Activated CD4-positive, CD25-positive, alpha-beta regulatory T cell treated with anti-CD3 and anti-CD28 coated beads, Interleukin-2, amount 50 U/mL, for 24 hours (primary cell): Measurements from ENCODE around the gene ATP6V1F.
A peak's percentile ranks its signal among the peaks of the same experiment; 100 is the strongest.

ENCODE experiments used
- ATAC-seq, 2 donors: fragments of 150-1000 bp; cut with Tn5 transposase; one replicate each; pipeline ENCODE4 v1.10.0; 2021; ENCODE audit warnings: mild to moderate bottlenecking in 1 of 2, moderate library complexity in 1 of 2

ATP6V1F gene, protein sequence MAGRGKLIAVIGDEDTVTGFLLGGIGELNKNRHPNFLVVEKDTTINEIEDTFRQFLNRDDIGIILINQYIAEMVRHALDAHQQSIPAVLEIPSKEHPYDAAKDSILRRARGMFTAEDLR

DNA sequence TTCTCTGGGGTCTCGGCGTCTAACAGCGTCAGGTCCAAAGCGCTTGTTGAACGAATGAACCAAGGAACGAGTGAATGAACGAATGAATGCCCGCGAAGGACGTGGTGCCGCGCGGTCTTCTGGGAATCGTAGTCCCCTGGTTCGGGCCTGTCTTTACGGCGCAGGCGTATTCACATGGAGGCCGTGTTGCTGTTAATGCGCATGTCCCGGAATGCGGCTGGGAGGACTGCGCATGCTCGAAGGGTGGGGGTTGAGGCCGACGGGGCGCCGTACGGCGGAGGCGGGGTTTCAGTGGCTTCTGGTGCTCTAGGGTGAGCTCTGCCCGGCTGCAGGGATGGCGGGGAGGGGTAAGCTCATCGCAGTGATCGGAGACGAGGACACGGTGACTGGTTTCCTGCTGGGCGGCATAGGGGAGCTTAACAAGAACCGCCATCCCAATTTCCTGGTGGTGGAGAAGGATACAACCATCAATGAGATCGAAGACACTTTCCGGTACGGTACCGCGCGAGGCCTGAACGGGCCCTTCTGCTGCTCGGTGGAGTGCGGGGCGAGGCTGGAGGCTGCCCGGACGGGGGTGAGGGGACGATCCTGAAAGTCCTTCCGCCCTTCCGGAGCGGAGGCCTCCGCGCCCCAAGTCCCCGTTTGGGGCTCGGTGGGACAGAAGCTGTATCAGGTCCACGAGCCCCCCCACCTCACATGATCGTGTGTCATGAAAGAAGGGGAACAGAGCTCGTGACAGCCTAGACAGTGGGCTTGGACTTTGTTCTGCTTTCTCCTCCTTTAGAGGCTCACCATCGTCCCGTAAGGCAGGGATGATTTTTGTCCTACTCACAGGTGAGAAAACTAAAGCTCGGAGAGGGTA, at the start of gene ATP6V1F:
ATP6V1F (plus strand) TSS at position 286 of the 862 bp plus-strand sequence; CDS start at position 335, 49 bp downstream.
- ATAC-seq, result peak; percentile 90 to 93

DNA sequence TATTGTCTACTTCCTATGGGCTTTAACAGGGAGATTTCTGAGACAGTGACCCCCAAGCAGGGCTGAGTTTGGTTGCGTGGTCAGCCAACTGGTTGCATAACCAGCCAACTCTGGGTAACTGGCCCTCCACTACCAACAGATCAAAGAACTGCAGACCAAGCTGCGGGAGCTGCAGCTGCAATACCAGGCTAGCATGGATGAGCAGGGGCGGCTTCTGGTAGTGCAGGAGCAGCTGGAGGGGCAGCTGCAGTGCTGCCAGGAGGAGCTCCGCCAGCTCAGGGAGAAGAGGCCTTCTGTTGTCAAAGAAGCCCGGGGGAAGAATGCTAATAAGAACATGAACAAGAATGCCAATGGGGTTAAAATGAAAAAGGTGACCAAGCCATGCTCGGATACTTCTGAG, 48.2 kb upstream of the ATP6V1F start:
- ATAC-seq, result no peak

DNA sequence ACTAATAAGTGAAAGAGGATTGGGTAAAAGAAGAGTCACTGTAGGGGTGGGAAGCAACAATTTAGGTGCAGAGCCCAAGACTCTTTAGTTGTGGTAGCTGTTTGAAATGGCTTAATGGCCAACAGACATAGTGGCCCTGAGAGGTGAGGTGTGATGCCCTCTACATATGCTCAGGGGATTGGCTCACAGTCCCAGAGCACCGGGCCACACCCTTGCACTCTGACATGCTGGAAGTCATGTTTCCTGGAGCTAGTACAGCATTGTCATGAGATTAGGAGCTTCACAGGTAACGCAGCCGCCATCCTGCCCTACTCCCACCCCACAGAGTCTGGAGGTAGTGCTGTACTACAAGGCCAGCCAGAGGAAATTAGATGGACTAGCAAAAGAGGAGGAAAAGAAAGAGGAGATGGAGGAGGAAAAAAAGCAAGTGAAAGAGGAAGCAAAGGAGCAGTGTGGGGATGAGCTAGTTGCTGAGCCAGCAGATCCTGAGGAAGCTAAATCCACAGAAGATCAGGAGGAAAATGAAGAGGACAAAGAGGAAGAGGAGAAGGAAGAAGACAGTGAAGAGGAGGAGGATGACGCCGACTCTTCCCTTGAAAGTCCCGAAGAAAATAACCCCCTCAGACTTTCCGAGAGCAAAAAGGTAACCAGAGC, 47.2 kb upstream of the ATP6V1F start:
- no peak for ATAC-seq

DNA sequence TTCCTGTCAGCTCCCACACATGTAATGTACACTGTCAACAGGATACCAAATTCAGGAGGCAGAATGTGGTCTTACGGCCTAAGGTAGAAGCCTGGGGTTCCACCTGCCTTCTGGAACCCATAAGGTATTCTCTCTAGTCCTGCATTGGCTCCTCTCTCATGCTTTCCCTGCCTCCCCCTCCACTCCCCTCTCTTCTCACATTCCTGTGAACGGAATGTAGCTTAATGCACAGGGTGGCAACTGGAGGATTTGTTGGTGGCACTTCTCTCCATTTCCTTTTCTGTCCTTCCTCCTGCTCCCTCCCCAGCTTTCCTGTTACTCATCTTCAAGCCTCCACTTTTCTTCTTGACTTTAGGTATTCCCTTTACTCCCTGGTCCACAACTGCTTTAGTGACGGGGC, 44.0 kb upstream of the ATP6V1F start:
- no peak for ATAC-seq

DNA sequence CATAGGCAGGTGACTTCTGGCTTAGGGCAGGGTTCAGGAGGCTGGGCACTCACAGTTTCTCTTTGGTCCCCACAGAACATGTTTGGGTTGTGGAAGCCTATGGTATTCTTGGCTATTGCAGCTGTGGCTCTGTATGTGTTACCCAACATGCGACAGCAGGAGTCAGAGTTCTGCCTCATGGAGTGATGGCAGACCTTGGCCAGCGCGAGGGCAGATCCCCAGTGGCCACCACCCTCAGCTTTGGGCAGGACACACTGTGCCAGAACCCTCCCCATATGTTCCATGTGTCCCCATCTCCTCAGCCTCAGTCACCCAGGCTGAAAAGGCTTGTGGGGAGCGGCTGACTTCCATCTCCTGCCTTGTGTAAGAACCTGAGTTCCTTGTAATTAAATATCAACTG, 40.9 kb upstream of the ATP6V1F start:
- ATAC-seq, result no peak

DNA sequence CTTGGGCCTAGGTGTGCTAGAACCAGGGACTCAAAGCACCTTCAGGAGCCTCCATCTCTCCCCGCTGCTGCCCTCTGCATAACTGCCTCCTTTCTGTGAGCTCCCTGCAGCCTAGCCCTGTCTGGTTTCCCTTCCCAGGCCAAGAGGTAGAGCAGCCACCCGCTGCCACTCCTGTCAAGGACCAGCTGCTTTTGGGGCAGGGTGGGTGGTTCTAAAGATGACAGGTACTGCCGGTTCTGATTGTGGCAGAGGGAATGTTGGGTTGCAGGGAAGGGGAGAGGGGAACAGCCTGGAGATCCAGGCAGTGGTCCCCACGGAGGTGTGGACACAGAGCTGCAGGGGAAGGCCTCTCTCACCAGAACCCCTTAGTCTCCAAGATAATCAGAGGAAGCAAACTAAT, 36.1 kb upstream of the ATP6V1F start:
- no peak for ATAC-seq

DNA sequence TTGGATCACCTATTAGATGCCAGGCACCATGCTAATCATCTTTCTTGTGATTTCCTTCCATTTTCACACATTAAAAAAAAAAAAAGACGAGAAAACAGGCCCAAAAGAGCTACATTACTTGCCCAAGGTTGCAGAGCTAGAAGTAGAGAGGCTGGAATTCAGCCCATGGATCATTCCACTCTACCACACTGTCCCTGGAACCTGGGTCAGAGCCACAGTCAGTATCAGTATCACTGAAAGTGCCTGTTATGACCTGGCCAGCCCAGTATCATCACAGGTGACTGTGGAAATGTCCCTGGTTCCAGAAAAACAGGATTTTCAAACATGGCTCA, 35.8 kb upstream of the ATP6V1F start:
- no peak for ATAC-seq

DNA sequence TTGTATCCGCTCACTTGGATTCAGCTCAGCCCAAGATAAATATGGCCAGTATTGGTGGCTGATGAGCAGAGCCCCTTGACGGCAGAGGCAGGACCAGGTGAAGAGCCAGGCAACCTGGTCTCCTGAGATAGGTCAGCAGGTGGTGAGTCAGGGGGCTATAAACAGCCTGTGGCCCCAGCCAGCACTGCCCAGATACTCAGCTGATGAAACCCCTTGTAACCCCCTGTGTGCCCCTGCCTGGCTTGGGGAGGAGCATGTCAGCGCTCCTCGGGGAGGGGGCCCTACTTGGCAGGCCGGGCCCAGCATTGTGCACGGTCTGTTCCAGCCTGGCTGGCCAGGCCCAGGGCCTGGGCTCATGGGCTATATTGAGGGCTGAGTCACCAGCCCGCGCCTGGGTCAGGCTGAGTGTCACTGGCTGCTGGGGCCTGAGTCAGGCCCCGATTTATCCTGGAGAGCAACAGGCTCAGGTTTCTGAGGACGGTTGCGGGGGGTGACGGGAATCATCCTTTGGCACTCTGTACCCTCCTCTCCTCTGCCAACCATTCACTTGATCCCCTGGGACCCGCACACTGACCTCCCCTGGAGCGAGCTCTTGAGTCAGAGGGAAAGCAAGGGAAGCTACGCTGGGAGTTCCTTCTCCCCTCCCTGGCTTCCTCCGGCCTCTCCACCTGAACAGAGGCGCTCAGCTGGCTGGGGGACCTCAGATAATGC, 35.3 kb upstream of the ATP6V1F start:
- no peak for ATAC-seq

DNA sequence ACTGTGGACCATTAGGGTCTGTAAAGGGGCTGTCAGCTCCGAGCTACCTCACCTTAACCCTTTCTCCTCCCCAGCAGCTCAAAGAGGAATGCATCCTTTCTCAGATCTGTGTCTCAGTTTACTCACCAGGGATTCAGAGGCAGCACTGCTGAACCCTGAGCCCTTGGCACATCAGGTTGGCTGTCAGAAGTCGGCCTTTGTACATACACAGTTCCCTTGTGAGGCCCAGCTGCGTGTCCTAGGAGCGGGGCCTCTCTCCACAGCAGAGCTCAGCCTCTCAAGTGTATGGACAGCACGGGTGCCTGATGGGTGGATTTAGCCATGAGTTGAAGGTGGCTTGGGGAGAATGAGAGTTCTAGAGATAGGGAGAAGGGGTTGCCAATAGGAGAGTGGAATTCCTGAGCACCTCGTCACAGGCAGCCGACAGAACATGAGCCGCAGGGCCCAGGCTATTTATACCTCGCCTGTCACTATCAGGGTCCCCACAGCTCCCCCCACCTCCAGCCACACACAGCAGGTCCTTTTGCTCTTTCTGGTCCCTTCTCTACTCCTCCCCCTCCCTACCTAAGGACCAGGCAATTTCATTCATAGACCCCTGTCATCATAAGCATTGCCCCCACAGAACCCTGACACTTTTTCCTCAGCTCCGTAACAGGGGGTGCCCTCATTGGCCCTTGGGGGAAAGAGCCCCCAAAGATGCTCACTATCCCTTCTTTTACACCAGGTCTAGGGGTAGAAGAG, 34.5 kb upstream of the ATP6V1F start:
- no peak for ATAC-seq

DNA sequence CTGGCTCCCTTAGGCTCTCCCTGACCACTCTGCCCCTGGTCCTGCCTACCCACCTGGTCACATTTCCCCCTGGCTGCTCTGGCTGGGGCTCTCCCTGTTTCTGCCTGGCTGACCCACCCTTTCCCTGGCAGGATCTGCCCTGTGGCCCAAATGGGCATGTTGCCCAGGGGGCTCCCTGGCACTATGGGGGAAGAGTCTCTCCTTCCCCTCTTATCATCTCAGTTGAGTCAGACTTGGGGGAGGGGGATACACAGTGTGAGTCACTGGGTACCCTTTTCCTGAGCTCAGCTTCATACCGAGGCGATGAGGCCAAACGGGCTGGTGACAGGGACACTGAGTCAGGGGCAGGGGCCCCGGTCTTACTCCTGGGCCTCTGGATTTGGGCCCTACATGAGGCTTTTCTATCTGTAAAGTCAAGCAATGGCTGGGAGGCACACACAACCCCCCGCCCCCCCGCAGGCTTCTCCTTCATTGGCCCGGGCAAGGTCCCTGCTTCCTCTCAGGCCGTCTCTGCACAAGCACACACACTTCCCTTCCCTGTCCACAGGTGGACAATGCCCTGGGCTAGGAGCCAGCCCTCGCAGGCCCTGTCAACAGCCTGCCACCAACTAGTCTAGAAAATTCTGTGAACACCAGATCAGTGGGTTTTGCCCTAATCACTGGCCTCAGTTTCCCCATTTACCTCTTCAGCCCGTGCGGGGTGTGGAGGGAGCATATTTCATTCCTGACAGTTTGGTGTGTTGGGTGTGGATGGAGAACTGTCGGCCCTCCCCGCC, 33.1 kb upstream of the ATP6V1F start:
- no peak for ATAC-seq

DNA sequence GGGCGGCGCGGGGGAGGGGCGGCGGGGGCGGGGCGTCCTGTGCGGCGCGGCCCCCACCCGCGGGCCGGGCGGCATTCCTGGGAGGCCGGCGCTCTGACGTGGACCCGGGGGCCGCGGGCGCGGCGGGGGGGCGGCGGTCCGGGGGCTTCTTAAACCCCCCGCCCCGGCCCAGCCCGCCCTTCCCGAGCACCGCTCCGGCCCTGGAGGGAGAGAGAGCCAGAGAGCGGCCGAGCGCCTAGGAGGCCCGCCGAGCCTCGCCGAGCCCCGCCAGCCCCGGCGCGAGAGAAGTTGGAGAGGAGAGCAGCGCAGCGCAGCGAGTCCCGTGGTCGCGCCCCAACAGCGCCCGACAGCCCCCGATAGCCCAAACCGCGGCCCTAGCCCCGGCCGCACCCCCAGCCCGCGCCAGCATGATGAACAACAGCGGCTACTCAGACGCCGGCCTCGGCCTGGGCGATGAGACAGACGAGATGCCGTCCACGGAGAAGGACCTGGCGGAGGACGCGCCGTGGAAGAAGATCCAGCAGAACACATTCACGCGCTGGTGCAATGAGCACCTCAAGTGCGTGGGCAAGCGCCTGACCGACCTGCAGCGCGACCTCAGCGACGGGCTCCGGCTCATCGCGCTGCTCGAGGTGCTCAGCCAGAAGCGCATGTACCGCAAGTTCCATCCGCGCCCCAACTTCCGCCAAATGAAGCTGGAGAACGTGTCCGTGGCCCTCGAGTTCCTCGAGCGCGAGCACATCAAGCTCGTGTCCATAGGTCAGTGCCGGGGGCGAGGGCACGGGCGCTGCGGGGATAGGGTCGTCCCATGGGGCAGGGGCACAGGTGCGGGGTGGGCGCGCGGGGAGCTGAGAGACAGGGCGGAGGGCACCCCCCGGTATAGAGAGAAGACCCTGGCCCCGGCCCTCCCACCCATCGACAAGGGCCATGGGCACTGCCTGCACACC, 32.2 kb upstream of the ATP6V1F start, which contains the start of gene FLNC:
FLNC (plus strand) TSS at position 176 of the 947 bp plus-strand sequence; CDS start at position 408, 232 bp downstream.
- peak; percentile 50 to 57 for ATAC-seq

DNA sequence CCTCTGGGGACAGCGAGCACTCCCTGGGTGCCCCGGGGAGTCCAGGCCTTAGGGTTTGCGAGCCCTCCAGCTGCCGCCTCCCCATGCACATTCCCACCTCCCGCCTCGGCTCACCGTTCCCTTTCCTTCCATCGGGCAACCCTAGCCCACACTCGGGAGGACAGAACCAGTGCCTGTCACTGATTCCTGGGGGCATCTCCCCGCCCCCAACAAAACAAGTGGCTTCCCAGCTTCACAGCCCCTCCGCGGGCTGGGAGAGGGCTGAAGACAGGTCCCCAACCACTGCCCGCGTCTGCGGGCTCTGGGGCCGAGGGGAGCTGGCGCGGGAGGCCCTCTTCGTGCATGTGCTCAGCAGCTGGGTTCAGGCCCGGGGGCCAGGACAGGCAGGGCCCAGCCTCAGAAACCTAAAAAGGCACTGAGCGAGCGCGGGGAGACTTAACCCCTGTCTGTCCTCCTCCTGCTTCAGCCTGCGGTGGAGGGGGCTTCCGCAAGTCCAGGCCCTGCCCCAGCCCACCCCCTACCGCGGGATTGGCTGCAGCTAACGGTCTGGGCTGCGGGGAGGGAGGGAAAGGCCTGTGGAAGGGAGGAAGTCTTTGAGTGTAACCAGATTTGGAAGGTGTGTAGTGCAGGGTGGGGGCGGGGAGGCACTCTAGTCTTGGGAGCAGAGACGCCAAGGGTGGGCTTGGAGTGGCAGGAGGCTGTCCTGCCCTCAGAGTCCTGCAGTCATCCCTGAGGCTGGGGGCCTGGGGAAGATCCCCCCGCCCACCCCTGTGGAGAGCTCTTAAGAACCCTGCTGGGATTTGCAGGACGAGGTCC, 31.3 kb upstream of the ATP6V1F start:
- ATAC-seq, result no peak

DNA sequence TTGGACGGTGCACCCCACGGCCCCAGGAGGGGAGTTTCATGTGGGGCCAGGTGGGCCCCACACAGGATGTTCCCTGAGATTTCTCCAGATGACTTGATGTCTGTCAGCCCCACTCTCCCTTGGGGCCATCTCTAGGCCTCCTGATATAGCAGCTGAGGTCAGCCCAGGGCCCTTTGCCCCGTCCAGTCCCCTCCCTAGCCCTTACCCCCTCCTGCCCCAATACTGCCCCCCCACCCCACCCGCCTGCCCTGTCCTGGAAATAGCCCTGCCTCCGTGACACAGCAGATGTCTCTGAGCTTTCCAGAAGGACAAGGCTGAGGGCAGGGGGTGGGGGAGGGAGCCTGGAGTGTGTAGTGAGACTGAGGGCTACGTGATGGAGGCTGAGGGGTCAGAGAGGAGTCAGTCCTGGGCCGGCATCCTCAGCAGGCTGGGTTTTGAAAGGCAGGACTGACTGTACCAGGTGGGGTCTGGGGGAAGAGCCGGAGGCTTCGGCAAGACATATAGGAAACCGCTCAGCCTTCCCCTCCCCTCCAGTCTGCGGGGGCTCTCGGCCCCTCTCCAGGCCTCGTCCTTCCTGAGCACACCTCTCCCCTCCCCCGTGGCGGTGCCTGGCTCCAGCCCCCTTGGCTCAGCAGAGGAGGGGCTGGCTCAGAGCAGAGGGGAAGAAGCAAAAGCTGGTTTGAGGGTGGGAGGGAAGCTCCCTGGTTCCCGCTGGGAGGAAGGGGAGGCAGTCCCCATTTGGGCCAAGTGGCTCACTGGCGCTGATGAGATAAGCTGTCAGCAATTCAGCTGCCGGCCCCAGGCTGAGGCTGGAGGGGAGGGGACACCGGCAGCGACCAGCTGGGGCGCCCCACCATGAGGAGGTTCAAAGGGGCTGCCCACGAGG, 30.4 kb upstream of the ATP6V1F start:
- no peak for ATAC-seq

DNA sequence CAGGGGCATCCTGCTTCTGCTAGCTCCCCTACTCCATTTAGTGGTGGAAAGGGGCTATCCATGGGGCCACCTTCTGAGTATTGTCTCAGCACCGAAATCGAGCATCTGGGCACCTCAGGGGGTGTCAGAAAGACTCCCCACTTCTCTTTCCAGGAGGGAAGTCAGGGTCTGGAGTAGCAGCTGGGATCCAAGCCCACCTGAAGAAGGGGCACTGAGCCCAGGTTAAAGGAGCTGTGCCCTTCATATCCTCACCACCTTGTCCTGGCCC, 29.8 kb upstream of the ATP6V1F start:
- no peak for ATAC-seq

DNA sequence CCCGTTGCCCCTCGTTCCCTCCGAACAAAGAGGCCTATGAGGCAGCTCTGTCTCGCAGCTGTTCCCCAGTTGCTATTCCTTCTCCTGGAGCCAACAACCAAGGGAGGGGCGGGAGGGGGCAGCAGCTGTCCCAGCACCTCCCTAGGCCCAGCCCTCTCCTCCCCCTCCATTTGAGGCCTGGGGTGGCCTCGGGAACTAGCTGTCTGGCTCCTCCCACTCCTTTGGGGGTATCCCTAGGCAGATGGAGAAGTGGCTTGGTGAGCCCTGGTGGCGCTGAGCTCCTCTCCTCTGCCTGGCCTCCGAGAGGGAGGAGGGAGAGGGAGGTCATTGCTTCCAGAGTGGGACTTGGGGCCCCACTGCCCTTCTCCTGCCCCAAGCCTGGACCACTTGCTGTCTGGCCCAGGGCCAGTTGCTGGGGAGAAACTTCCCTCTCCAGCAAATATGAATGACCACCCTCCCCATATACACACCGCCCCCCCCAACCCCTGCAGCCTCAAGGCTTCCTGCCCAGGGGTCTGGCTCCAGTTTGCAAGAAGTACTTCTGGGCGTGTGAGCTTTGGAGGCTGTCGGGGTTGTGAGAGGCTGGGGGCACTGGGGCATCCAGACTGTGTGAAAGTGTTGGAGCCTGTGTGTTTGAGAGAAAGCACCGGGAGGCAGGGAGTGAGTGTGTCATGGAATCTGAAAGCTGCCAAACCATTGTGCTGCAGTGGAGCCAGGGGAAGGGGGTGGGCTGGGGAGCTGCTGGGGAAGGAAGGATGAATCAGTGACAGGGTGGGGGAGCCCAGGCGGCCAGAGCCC, 29.3 kb upstream of the ATP6V1F start:
- no peak for ATAC-seq

DNA sequence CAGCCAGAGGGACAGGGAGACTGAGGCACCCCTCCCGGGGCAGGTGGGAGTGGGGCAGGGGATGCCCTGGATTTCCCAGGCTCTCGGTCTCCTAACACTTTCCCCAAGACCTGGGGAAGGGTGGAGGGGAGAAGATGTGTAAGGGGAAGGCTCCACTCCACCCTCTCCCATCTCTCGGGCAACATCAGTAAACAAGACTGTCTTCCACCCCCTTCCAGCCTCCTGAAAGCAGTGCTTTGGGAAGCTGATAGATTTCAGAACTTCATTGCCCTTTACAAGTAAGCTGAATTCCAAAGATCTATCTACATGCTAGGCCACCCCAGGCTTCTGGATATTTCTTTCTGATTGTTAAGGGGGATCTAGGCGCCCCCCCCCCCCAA, 28.7 kb upstream of the ATP6V1F start:
- ATAC-seq, result no peak

DNA sequence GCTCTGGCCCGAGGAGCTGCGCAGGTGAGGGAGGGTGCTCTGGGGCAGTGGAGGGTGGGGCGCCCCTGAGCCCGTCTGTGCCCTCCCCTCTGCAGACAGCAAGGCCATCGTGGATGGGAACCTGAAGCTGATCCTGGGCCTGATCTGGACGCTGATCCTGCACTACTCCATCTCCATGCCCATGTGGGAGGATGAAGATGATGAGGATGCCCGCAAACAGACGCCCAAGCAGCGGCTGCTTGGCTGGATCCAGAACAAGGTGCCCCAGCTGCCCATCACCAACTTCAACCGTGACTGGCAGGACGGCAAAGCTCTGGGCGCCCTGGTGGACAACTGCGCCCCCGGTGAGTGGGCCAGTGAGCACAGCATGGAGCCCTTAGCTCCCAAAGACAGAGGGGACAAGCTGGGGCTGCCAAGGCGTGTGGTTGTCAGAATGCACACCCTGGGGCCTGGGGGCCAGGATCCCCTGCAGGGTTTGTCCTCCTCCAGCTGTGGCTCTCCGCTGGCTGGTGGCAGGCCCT, 27.4 kb upstream of the ATP6V1F start:
- ATAC-seq, result no peak
